H1 (cell line): ENCODE results near the gene INPP4B. TPM values are rescaled to one million over a fixed set of nuclear protein-coding genes. Genes with fewer than 3 reads are reported as not detected.

Experiments
- CTCF ChIA-PET: fragments of 300-600 bp; sonication (Branson Sonifier 250); formaldehyde crosslinking; loops from one replicate; lab custom pipeline; 2021; ENCODE audit not compliant: partially characterized antibody; lab: Charles Lee
- POLR2A ChIA-PET: fragments of 300-600 bp; sonication (Branson Sonifier 250); formaldehyde crosslinking; loops from one replicate; lab custom pipeline; 2021; ENCODE audit warnings: inconsistent platforms; ENCODE audit not compliant: partially characterized antibody; lab: Charles Lee
- DNase-seq, 2 experiments: peaks; one replicate each; pipeline versions ENCODE4 v3.0.0 to v3.0.0-alpha.2; 2010 to 2022; ENCODE audit warnings: low spot score in 2 of 2, low read depth in 1 of 2, mixed read lengths in 1 of 2
- FAIRE-seq: peaks from 2 replicates; lab custom pipeline; 2011; peaks lifted over from hg19 to GRCh38; lab: Jason Lieb, UNC
- H2AFZ ChIP-seq: 2 replicates; pipeline ENCODE4 v1.8.1; 2012; ENCODE audit warnings: low read length, inconsistent platforms
- H2AK5ac ChIP-seq: 2 replicates; pipeline ENCODE4 v1.6.1; 2013; ENCODE audit warnings: low read depth, low read length
- H2BK120ac ChIP-seq: replicated peaks from 2 replicates; pipeline ENCODE3; 2013; ENCODE audit warnings: low read depth, low read length, inconsistent platforms
- H2BK12ac ChIP-seq: 2 replicates; pipeline ENCODE4 v1.6.1; 2013; ENCODE audit warnings: low read depth, low read length
- H2BK15ac ChIP-seq: 2 replicates; pipeline ENCODE4 v1.6.1; 2013; ENCODE audit warnings: low read length
- H2BK20ac ChIP-seq: 2 replicates; pipeline ENCODE4 v1.6.1; 2013; ENCODE audit warnings: low read length
- H2BK5ac ChIP-seq: 2 replicates; pipeline ENCODE4 v1.6.1; 2013; ENCODE audit warnings: low read depth, low read length
- H3K14ac ChIP-seq: 2 replicates; pipeline ENCODE4 v1.6.1; 2013; ENCODE audit warnings: inconsistent platforms; ENCODE audit not compliant: insufficient read length
- H3K18ac ChIP-seq: 2 replicates; pipeline ENCODE4 v1.6.1; 2013; ENCODE audit warnings: low read length; ENCODE audit errors: extremely low read depth
- H3K23ac ChIP-seq: 2 replicates; pipeline ENCODE4 v1.6.1; 2013; ENCODE audit warnings: inconsistent platforms; ENCODE audit not compliant: insufficient read length
- H3K23me2 ChIP-seq: 2 replicates; pipeline ENCODE4 v1.6.1; 2013; ENCODE audit warnings: low read depth, low read length
- H3K27ac ChIP-seq: 2 replicates; pipeline ENCODE4 v1.6.1; 2011; ENCODE audit warnings: low read depth, low read length, inconsistent platforms
- H3K27me3 ChIP-seq, 4 experiments: replicated peaks in 1 of 4; 1 replicate in 1 of 4; 2 replicates in 3 of 4; pipeline versions ENCODE4 v1.6.1 to v1.8.1; 2011 to 2013; ENCODE audit warnings: low read length in 3 of 4, mild to moderate bottlenecking in 3 of 4, inconsistent platforms in 2 of 4, mixed read lengths in 2 of 4, moderate library complexity in 1 of 4; ENCODE audit not compliant: control insufficient read depth in 3 of 4, insufficient read depth in 3 of 4; ENCODE audit errors: extremely low read depth in 1 of 4
- H3K36me3 ChIP-seq, 4 experiments: 2 replicates each; pipeline versions ENCODE4 v1.6.1 to v1.8.1; 2011 to 2013; ENCODE audit warnings: mild to moderate bottlenecking in 4 of 4, low read length in 3 of 4, moderate library complexity in 2 of 4, control low read depth in 1 of 4, inconsistent platforms in 1 of 4; ENCODE audit not compliant: insufficient read depth in 4 of 4, control insufficient read depth in 2 of 4
- H3K4ac ChIP-seq: replicated peaks from 2 replicates; pipeline ENCODE3; 2013; ENCODE audit warnings: low read length, low read depth, mixed read lengths, inconsistent platforms; ENCODE audit not compliant: insufficient read length
- H3K4me1 ChIP-seq, 4 experiments: replicated peaks in 1 of 4; 1 replicate in 1 of 4; 2 replicates in 3 of 4; pipeline versions ENCODE4 v1.6.1 to v1.8.1; 2011 to 2013; ENCODE audit warnings: low read length in 3 of 4, inconsistent platforms in 2 of 4, mixed read lengths in 1 of 4; ENCODE audit not compliant: insufficient read depth in 4 of 4, control insufficient read depth in 3 of 4
- H3K4me2 ChIP-seq, 2 experiments: 2 replicates each; pipeline versions ENCODE4 v1.6.1 to v1.8.1; 2011 to 2013; ENCODE audit warnings: low read depth in 2 of 2, low read length in 2 of 2, control low read depth in 1 of 2, inconsistent platforms in 1 of 2, mild to moderate bottlenecking in 1 of 2; ENCODE audit not compliant: insufficient read depth in 1 of 2
- H3K4me3 ChIP-seq, 4 experiments: fragments of 200-600, 300-600 bp in 1 of 4; sonication (generic), shearing (Covaris generic), sonication (Bioruptor Twin) in 1 of 4; 2 replicates each; pipeline versions ENCODE4 v1.5.1 to v1.8.1; 2011 to 2016; ENCODE audit warnings: low read length in 4 of 4, low read depth in 3 of 4, control low read depth in 2 of 4, inconsistent platforms in 2 of 4, mild to moderate bottlenecking in 2 of 4, mixed read lengths in 1 of 4, moderate library complexity in 1 of 4; ENCODE audit not compliant: insufficient read depth in 2 of 4; ENCODE audit errors: extremely low read depth in 1 of 4
- H3K56ac ChIP-seq: replicated peaks from 2 replicates; pipeline ENCODE3; 2013; ENCODE audit warnings: low read depth, mild to moderate bottlenecking, mixed read lengths, low read length, inconsistent platforms; ENCODE audit not compliant: insufficient read length
- H3K79me1 ChIP-seq: 2 replicates; pipeline ENCODE4 v1.6.1; 2013; ENCODE audit warnings: low read depth, low read length, control low read depth
- H3K79me2 ChIP-seq, 2 experiments: 2 replicates each; pipeline versions ENCODE4 v1.6.1 to v1.8.1; 2012 to 2013; ENCODE audit warnings: low read length in 2 of 2, mild to moderate bottlenecking in 2 of 2, inconsistent platforms in 1 of 2; ENCODE audit not compliant: insufficient read depth in 2 of 2, control insufficient read depth in 1 of 2
- H3K9ac ChIP-seq, 4 experiments: replicated peaks in 1 of 4; 1 replicate in 1 of 4; 2 replicates in 3 of 4; pipeline versions ENCODE4 v1.6.1 to v1.8.1; 2011 to 2013; ENCODE audit warnings: low read depth in 3 of 4, low read length in 3 of 4, control low read depth in 2 of 4, mild to moderate bottlenecking in 2 of 4, moderate library complexity in 2 of 4, inconsistent platforms in 1 of 4; ENCODE audit errors: extremely low read depth in 1 of 4
- H3K9me3 ChIP-seq, 2 experiments: 2 replicates each; pipeline versions ENCODE4 v1.6.1 to v1.8.1; 2012 to 2013; ENCODE audit warnings: mild to moderate bottlenecking in 2 of 2, moderate library complexity in 2 of 2, control low read depth in 1 of 2, inconsistent platforms in 1 of 2, low read depth in 1 of 2, low read length in 1 of 2, mixed read lengths in 1 of 2; ENCODE audit not compliant: insufficient read depth in 2 of 2
- H4K20me1 ChIP-seq, 2 experiments: replicated peaks in 1 of 2; 2 replicates each; pipeline versions ENCODE3 to v1.8.1; 2011 to 2013; ENCODE audit warnings: inconsistent platforms in 2 of 2, low read length in 2 of 2, mild to moderate bottlenecking in 1 of 2; ENCODE audit not compliant: insufficient read depth in 2 of 2, control insufficient read depth in 1 of 2
- H4K5ac ChIP-seq: 2 replicates; pipeline ENCODE4 v1.6.1; 2013; ENCODE audit warnings: low read length, low read depth, mixed read lengths, inconsistent platforms; ENCODE audit not compliant: insufficient read length
- H4K8ac ChIP-seq: 2 replicates; pipeline ENCODE4 v1.8.0; 2013; ENCODE audit warnings: mild to moderate bottlenecking, moderate library complexity, low read length, inconsistent platforms; ENCODE audit not compliant: insufficient read depth; ENCODE audit errors: extremely low read depth
- H4K91ac ChIP-seq: replicated peaks from 2 replicates; pipeline ENCODE3; 2013; ENCODE audit warnings: low read length, mixed read lengths, inconsistent platforms; ENCODE audit not compliant: insufficient read length
- ASH2L ChIP-seq: fragments of 200-600, 300-600 bp; sonication (generic); IDR thresholded peaks from one replicate; pipeline ENCODE4 v1.7.1; 2017; ENCODE audit warnings: low read length
- CHD1 ChIP-seq: IDR thresholded peaks from 2 replicates; pipeline ENCODE4 v1.6.1; 2012; ENCODE audit warnings: low read depth, low read length, improper control_type of control experiment
- CHD2 ChIP-seq: IDR thresholded peaks from 2 replicates; pipeline ENCODE4 v1.6.1; 2012; ENCODE audit warnings: low read length, improper control_type of control experiment
- CREB1 ChIP-seq: IDR thresholded peaks from 2 replicates; pipeline ENCODE4 v1.6.1; 2012; ENCODE audit warnings: inconsistent platforms
- E2F6 ChIP-seq: IDR thresholded peaks from 2 replicates; pipeline ENCODE4 v1.6.1; 2012; ENCODE audit warnings: inconsistent platforms
- EGR1 ChIP-seq: IDR thresholded peaks from 2 replicates; pipeline ENCODE4 v1.6.1; 2011; ENCODE audit warnings: low read depth, low read length, borderline replicate concordance
- FOSL1 ChIP-seq: IDR thresholded peaks from 2 replicates; pipeline ENCODE4 v1.6.1; 2011; ENCODE audit warnings: mild to moderate bottlenecking, low read depth, low read length, moderate library complexity; ENCODE audit not compliant: insufficient read depth
- GABPA ChIP-seq: IDR thresholded peaks from 2 replicates; pipeline ENCODE4 v1.6.1; 2011; ENCODE audit warnings: mild to moderate bottlenecking, low read length, moderate library complexity, borderline replicate concordance; ENCODE audit not compliant: insufficient read depth
- GTF2F1 ChIP-seq: IDR thresholded peaks from 2 replicates; pipeline ENCODE4 v1.6.1; 2012; ENCODE audit warnings: low read depth, low read length, improper control_type of control experiment, borderline replicate concordance
- POLR2A ChIP-seq, 2 experiments: IDR thresholded peaks; 1 replicate in 1 of 2; 2 replicates in 1 of 2; pipeline ENCODE4 v1.6.1; 2011; ENCODE audit warnings: low read depth in 2 of 2, low read length in 2 of 2, mild to moderate bottlenecking in 2 of 2; ENCODE audit errors: control extremely low read depth in 1 of 2
- RAD21 ChIP-seq, 2 experiments: IDR thresholded peaks in 1 of 2; conservative IDR thresholded peaks in 1 of 2; 2 replicates each; pipeline ENCODE4 v1.6.1; 2011; ENCODE audit warnings: low read depth in 2 of 2, low read length in 2 of 2, improper control_type of control experiment in 1 of 2, inconsistent platforms in 1 of 2, mild to moderate bottlenecking in 1 of 2, moderate library complexity in 1 of 2
- RXRA ChIP-seq: IDR thresholded peaks from 2 replicates; pipeline ENCODE4 v1.6.1; 2011; ENCODE audit warnings: low read depth, mild to moderate bottlenecking, low read length, moderate library complexity; ENCODE audit not compliant: insufficient read depth
- SAP30 ChIP-seq: fragments of 300-600 bp; sonication (generic); IDR thresholded peaks from 2 replicates; pipeline ENCODE4 v1.7.1; 2012; ENCODE audit warnings: low read length, moderate library complexity, mild to moderate bottlenecking, inconsistent platforms; ENCODE audit not compliant: insufficient read depth, insufficient replicate concordance
- SP1 ChIP-seq: IDR thresholded peaks from 2 replicates; pipeline ENCODE4 v1.6.1; 2011; ENCODE audit warnings: low read depth, low read length
- TAF7 ChIP-seq: optimal IDR thresholded peaks from 2 replicates; pipeline ENCODE3; 2011; ENCODE audit warnings: low read depth, mild to moderate bottlenecking, inconsistent platforms, low read length, moderate library complexity, borderline replicate concordance
- WGBS, 2 experiments: shearing (Covaris generic) in 1 of 2; methylation state at CpG; one replicate each; pipeline versions ENCODE4 v1.1.6 to v1.1.7; 2013 to 2015; ENCODE audit warnings: low lambda C conversion rate in 2 of 2, mixed read lengths in 2 of 2, inconsistent platforms in 1 of 2, low coverage in 1 of 2, missing lambda C conversion rate in 1 of 2; ENCODE audit not compliant: insufficient replicate concordance in 2 of 2, insufficient coverage in 1 of 2, insufficient read length in 1 of 2; ENCODE audit errors: extremely low coverage in 1 of 2, missing lambda C conversion rate in 1 of 2; 5-methylcytosine and 5-hydroxymethylcytosine counted together
- polyA plus RNA-seq, 7 experiments: library from polyadenylated mRNA; depleted of rRNA in 3 of 7; stranded (reverse) in 5 of 7; unstranded in 2 of 7; fragments of >200 nt in 5 of 7; fragments of 200-250 nt in 2 of 7; gene quantifications; 1 replicate in 5 of 7; 2 replicates in 1 of 7; 4 replicates in 1 of 7; pipeline versions ENCODE4 v1.2.1 to v1.2.3, GENCODE V29; 2011 to 2013; ENCODE audit warnings: missing spikeins in 2 of 7, mixed read lengths in 2 of 7
- total RNA-seq: library from RNA; stranded (reverse); fragmentation: NEBNext Ultra II Directional; extraction: Animal tissue kit (Norgen Biotek cat#: 25700); gene quantifications from 2 replicates; pipeline ENCODE4 v1.2.1, GENCODE V29; 2021

Gene INPP4B
- total and polyA plus RNA-seq, 2 of the 8 experiments (the other 6 are each of a cell fraction or from before 2014, with no cell fraction given) = 0.11 to 0.54 TPM

GRCh38 chr4:142097015-142097414 lies 749.1 kb downstream of the INPP4B start:
- Histone ChIP-seq H4K8ac (no peak overlapping the region), H3K4me3 (no peak overlapping the region), H3K9me3 (no peaks in the 10 kb centered on the region), H2BK5ac (no peak overlapping the region), H3K79me1 (no peaks in the 10 kb centered on the region), H2BK12ac (no peak overlapping the region), H3K18ac (no peak overlapping the region), H3K27ac (no peak overlapping the region), H4K5ac (no peak overlapping the region), H3K56ac (no peak overlapping the region), H3K14ac (no peak overlapping the region), H3K23ac (no peak overlapping the region), H4K91ac (no peak overlapping the region), H3K36me3 (no peaks in the 10 kb centered on the region), H3K27me3 (no peaks in the 10 kb centered on the region), H2AFZ (no peak overlapping the region), H3K4ac (no peak overlapping the region), H4K20me1 (no peaks in the 10 kb centered on the region), H3K4me2 (no peak overlapping the region), H2BK15ac (no peak overlapping the region), H3K4me1 (no peaks in the 10 kb centered on the region), H3K23me2 (no peaks in the 10 kb centered on the region), H3K79me2 (no peaks in the 10 kb centered on the region), H2AK5ac (no peak overlapping the region), H3K9ac (no peak overlapping the region), H2BK120ac (no peak overlapping the region), H2BK20ac (no peak overlapping the region)
- DNase-seq = no peak
- FAIRE-seq = no peak
- no peak for TF ChIP-seq ASH2L
- TF ChIP-seq FOSL1 = no peak
- TF ChIP-seq CHD1 = no peak
- no peak for TF ChIP-seq E2F6
- TF ChIP-seq RXRA = no peak
- TF ChIP-seq CREB1 = no peak
- no peak for TF ChIP-seq TAF7
- TF ChIP-seq CHD2 = no peak
- TF ChIP-seq SP1 = no peak
- no peak for TF ChIP-seq POLR2A (IDR thresholded peaks at IDR 0.05; ENCODE audit: control extremely low read depth in 1 of 2, low read depth in 2 of 2, low read length in 2 of 2)
- no peak for TF ChIP-seq GTF2F1
- TF ChIP-seq GABPA = no peak
- TF ChIP-seq RAD21 (IDR thresholded peaks at IDR 0.05 in 1 of 2, conservative IDR thresholded peaks at IDR 0.05 in 1 of 2; ENCODE audit: low read depth in 2 of 2, low read length in 2 of 2) = no peak
- TF ChIP-seq EGR1 = no peak
- no peak for TF ChIP-seq SAP30
- CTCF ChIA-PET = no interaction called here
- POLR2A ChIA-PET = no interaction called here
- WGBS, 2 experiments = 96% methylated on average over 3 of the region's 3 CpGs; no CpG with 5 or more reads in 1 of the 2 experiments
